Measurements from ENCODE around the gene MYLK. TPM values are rescaled to one million over a fixed set of nuclear protein-coding genes. Genes with fewer than 3 reads are reported as not detected.
A peak's percentile ranks its signal among the peaks of the same experiment; 100 is the strongest.

MYLK gene
- total and polyA plus RNA-seq, 9 of the 15 experiments (the other 6 are each of a cell fraction or from before 2014, with no cell fraction given), result 0.11 to 0.53 (median 0.18) TPM; not detected in 2

DNA sequence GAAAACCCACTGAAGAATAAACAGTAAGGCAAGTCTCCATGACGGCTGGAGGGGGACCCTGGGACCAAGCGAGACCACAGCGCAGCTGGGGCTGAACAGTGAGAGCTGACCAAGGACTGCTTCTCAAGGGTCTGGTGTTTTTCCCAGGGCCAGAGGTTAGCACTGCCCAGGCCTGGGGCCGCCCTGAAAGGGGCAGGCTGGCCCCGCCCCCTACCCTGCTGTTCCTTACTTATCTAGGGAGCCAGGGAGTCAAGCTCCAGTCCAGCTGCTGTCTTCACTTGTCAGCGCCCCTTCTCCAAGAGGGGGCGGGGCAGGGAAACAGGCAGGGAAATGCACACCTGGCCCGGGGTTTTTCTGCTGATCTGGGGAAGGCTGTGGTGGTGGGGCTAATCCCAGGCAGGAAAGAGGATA lies 247.7 kb downstream of the MYLK start (continued):
- TF ChIP-seq ZBTB17 (CRISPR knock-in tag; IDR thresholded peaks at IDR 0.05) (no peak), ZNF561 (CRISPR knock-in tag; conservative IDR thresholded peaks at IDR 0.05) (no peak), SMAD4 (CRISPR knock-in tag; conservative IDR thresholded peaks at IDR 0.05) (0 out of 2 replicates have a peak, but pooled peaks have one; percentile 22), JUND (IDR thresholded peaks at IDR 0.05; ENCODE audit: borderline replicate concordance, low read depth, low read length) (0 out of 2 replicates have a peak, but pooled peaks have one; percentile 4), JUND (tag; IDR thresholded peaks at IDR 0.05; ENCODE audit: borderline replicate concordance, low read depth, low read length) (no peak), ARID1B (IDR thresholded peaks at IDR 0.05) (peak; percentile 54), MAZ (CRISPR knock-in tag; conservative IDR thresholded peaks at IDR 0.05 in 1 of 2, IDR thresholded peaks at IDR 0.05 in 1 of 2) (peak in 1 of 2 experiments; percentile 24; a peak in 1 of 4 replicates)
- TF ChIP-seq, protein P1, sequence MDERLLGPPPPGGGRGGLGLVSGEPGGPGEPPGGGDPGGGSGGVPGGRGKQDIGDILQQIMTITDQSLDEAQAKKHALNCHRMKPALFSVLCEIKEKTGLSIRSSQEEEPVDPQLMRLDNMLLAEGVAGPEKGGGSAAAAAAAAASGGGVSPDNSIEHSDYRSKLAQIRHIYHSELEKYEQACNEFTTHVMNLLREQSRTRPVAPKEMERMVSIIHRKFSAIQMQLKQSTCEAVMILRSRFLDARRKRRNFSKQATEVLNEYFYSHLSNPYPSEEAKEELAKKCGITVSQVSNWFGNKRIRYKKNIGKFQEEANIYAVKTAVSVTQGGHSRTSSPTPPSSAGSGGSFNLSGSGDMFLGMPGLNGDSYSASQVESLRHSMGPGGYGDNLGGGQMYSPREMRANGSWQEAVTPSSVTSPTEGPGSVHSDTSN (CRISPR knock-in tag; IDR thresholded peaks at IDR 0.05; ENCODE audit: low read depth), result no peak
- TF ChIP-seq, protein P1 (tag; conservative IDR thresholded peaks at IDR 0.05; ENCODE audit: low read depth), result peak; percentile 62

DNA sequence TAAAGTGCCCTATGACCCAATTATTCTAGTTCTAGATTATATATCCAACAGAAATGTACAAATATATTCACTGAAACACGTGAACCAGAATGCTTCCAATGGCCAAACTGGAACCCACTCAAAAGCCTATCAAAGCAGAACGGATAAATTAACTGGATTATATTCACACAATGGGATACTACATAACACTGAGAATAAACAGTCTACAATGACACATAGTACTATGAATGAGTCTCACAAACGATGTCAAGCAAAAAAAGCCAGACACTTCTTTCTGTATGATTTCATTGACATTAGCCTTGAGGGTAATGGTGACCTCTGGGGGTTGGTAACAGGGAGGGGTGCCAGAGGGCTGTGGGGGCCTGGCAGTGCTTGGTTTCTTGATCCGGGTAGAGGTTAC lies 248.4 kb downstream of the MYLK start:
- Histone ChIP-seq H3K4me2 (ENCODE audit: insufficient read depth, low read length) (no peak overlapping the region), H4K20me1 (replicated peaks; ENCODE audit: control insufficient read depth, insufficient read depth, low read length) (no peaks in the 10 kb centered on the region), H3K36me3 (ENCODE audit: control insufficient read depth, insufficient read depth, low read length) (no peaks in the 10 kb centered on the region), H3K27me3 (ENCODE audit: control insufficient read depth in 2 of 2, insufficient read depth in 2 of 2, low read length in 2 of 2) (peaks cover 4 to 30% of the 10 kb centered on the region in 2 experiments; a peak in 3 of 5 replicates), H2AFZ (ENCODE audit: low read depth, low read length) (no peak overlapping the region), H3K9me1 (ENCODE audit: control insufficient read depth, insufficient read depth, low read length) (no peaks in the 10 kb centered on the region), H3K27ac (ENCODE audit: extremely low read depth, low read depth, low read length) (no peak overlapping the region), H3K79me2 (ENCODE audit: control insufficient read depth, insufficient read depth, low read length) (no peaks in the 10 kb centered on the region), H3K4me1 (replicated peaks in 1 of 2; ENCODE audit: control insufficient read depth in 2 of 2, insufficient read depth in 2 of 2, low read length in 2 of 2) (peaks cover 8% of the 10 kb centered on the region in 2 experiments; a peak in 4 of 5 replicates), H3K4me3 (no peak overlapping the region), H3K9me3 (replicated peaks; ENCODE audit: control insufficient read depth, insufficient read depth, low read depth, low read length) (no peaks in the 10 kb centered on the region), H3K9ac (ENCODE audit: insufficient read depth in 1 of 2, low read depth in 2 of 2, low read length in 2 of 2) (no peak overlapping the region)
- in situ Hi-C loops (cut with MboI) (no loop called here), intact Hi-C loops (cut with micrococcal nuclease) (no loop called here)
- DNase-seq (ENCODE audit: extremely low read depth in 1 of 4, low spot score in 3 of 4), result no peak
- ChIA-PET POLR2A (no interaction called here), CTCF (ENCODE audit: low intra/inter-chr PET ratio) (no interaction called here)
- ATAC-seq, result no peak
- BruUV-seq (replicated peaks), result no TSS peak
- TF ChIP-seq SMARCC2 (IDR thresholded peaks at IDR 0.05; ENCODE audit: low read depth) (no peak), ZNF146 (CRISPR knock-in tag; IDR thresholded peaks at IDR 0.05; ENCODE audit: unreplicated experiment) (no peak), ZNF324 (CRISPR knock-in tag; IDR thresholded peaks at IDR 0.05) (no peak), PTTG1 (tag; IDR thresholded peaks at IDR 0.05; ENCODE audit: low read depth) (no peak), PRMT5 (CRISPR knock-in tag; IDR thresholded peaks at IDR 0.05) (no peak), TSHZ1 (CRISPR knock-in tag; IDR thresholded peaks at IDR 0.05) (no peak)
- 39% methylated on average over 4 of the region's 4 CpGs for WGBS (ENCODE audit: insufficient coverage, low coverage, missing lambda C conversion rate)
- no peak for FAIRE-seq

All from K562 (cell line).